Measurements from ENCODE around the gene C4orf50. TPM values are rescaled to one million over a fixed set of nuclear protein-coding genes. Genes with fewer than 3 reads are reported as not detected.

The C4orf50 gene
- total RNA-seq, 4 donors from 2014 or later = 0.04 to 0.19 (median 0.04) TPM; not detected in 1

DNA sequence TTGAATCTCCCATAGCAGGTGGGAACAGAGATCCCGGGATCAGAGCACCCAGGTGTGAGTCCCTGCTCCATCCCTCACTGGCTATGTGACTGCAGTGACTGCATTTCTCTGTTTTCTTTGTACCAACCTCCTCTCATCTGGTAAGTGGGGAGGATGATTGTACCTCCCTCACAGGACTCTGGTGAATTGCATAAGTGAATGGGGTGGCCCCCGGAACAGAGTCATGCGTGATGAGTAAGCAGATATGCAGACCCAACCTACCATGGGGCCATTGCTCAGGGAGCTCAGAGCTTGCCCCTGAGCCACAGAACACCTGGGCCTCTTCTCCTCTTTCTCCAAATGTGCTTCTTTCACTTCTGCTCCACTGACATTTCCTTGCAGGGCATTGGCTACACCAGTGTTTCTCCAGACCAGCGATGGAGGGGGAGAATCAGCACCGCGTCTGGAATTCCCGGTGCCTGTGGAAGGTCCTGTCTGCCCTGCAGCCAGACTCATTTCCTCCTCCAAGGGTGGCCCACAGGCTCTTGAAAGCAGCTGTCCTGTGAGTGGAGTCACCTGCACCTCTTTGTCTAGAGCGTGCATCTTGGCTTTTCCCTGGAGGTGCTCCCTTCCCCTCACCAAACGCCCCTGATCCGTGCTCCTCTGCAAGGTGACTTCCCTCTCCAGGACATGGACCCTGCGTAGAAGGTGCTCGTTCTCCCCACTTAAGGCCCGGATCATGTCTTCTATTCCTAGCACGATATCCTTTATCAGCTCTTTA is 30.0 kb downstream of the C4orf50 start:
- Histone ChIP-seq H3K9me3 (peaks cover 0 to 11% (median 0%) of the 10 kb centered on the region in 3 donors), H3K4me3 (no peak overlapping the region), H3K4me1 (no peaks in the 10 kb centered on the region), H3K27ac (no peak overlapping the region), H3K27me3 (peaks cover 0 to 49% (median 0%) of the 10 kb centered on the region in 4 donors), H3K36me3 (no peaks in the 10 kb centered on the region)
- DNase-seq = no peak
- TF ChIP-seq POLR2A (IDR thresholded peaks at IDR 0.05) = no peak
- TF ChIP-seq, protein P1, sequence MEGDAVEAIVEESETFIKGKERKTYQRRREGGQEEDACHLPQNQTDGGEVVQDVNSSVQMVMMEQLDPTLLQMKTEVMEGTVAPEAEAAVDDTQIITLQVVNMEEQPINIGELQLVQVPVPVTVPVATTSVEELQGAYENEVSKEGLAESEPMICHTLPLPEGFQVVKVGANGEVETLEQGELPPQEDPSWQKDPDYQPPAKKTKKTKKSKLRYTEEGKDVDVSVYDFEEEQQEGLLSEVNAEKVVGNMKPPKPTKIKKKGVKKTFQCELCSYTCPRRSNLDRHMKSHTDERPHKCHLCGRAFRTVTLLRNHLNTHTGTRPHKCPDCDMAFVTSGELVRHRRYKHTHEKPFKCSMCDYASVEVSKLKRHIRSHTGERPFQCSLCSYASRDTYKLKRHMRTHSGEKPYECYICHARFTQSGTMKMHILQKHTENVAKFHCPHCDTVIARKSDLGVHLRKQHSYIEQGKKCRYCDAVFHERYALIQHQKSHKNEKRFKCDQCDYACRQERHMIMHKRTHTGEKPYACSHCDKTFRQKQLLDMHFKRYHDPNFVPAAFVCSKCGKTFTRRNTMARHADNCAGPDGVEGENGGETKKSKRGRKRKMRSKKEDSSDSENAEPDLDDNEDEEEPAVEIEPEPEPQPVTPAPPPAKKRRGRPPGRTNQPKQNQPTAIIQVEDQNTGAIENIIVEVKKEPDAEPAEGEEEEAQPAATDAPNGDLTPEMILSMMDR (IDR thresholded peaks at IDR 0.05) = no peak
- intact Hi-C loops (cut with DNase I) = no loop called here
- 64 to 71% methylated on average over 10 to 12 of the region's 14 CpGs for WGBS, 2 donors

DNA sequence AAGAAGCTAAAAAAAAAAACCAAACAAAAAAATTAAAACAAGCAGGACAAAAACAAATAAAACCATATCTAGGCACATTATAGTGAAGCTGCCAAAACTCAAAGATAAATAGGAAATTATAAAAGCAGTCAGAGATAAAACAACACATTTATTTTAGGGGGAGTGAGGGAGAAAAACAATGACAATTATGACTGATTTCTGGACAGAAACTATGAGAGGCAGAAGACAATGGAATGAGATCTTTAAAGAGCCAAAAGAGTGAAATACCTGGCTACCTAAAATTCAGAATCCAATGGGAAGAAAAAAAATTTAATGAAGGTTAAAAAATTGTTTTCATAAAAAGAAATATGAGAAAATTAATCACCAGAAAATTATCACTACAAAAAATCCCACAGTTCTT is 33.4 kb downstream of the C4orf50 start:
- H3K4me3 ChIP-seq = no peak overlapping the region
- H3K27ac ChIP-seq = no peak overlapping the region
- intact Hi-C loops (cut with DNase I) = no loop called here
- H3K36me3 ChIP-seq = no peaks in the 10 kb centered on the region
- peaks cover 0 to 11% (median 0%) of the 10 kb centered on the region in 3 donors for H3K9me3 ChIP-seq
- no peaks in the 10 kb centered on the region for H3K4me1 ChIP-seq
- TF ChIP-seq, protein P1 (IDR thresholded peaks at IDR 0.05) = no peak
- TF ChIP-seq POLR2A (IDR thresholded peaks at IDR 0.05) = no peak
- DNase-seq = no peak
- peaks cover 0 to 42% (median 0%) of the 10 kb centered on the region in 4 donors for H3K27me3 ChIP-seq

DNA sequence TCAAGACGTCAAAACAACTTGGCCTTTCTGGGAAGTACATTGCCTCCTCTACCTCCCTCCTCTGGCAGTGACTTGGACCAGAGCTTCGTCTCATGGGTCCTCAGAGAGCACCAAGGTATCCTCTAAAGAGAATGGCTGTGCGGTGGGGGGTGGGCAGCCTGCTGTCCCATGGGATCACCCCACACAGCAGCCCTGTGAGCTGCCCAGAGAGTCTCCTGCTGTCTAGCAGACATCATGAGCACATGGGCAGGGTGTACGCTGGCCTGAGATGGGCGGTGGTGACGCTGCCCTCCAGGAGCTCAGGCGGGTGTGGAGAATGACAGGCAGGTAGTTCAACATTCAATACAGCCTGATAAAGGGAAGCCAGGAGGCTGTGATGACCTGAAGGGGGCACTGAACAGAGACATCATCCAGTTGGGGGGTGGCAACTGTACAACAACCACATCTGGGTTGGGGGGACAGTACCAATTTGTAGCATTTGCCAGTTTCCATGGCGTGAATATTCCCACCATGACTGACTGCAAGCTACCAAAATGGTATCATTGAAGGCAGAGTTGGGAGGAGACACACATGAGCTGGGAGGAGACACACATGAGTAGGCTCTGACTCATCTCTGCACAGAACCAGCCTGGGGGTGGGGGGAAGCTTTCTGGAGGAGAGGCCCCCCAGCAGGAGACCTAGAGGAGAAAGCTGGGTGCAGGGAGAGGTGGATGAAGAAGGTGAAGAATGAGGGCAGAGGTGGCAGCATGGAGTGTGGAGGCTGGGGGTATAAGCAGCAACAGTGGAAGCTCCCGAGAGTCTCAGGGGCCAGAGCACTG is 35.9 kb downstream of the C4orf50 start:
- Histone ChIP-seq H3K4me1 (no peaks in the 10 kb centered on the region), H3K27ac (no peak overlapping the region), H3K36me3 (no peaks in the 10 kb centered on the region), H3K4me3 (no peak overlapping the region), H3K9me3 (peaks cover 0 to 11% (median 0%) of the 10 kb centered on the region in 3 donors), H3K27me3 (peaks cover 0 to 42% (median 0%) of the 10 kb centered on the region in 4 donors)
- DNase-seq = no peak
- intact Hi-C loops (cut with DNase I) = no loop called here
- TF ChIP-seq, protein P1 (IDR thresholded peaks at IDR 0.05) = no peak
- TF ChIP-seq POLR2A (IDR thresholded peaks at IDR 0.05) = no peak
- 70 to 71% methylated on average over 6 of the region's 9 CpGs for WGBS, 2 donors

DNA sequence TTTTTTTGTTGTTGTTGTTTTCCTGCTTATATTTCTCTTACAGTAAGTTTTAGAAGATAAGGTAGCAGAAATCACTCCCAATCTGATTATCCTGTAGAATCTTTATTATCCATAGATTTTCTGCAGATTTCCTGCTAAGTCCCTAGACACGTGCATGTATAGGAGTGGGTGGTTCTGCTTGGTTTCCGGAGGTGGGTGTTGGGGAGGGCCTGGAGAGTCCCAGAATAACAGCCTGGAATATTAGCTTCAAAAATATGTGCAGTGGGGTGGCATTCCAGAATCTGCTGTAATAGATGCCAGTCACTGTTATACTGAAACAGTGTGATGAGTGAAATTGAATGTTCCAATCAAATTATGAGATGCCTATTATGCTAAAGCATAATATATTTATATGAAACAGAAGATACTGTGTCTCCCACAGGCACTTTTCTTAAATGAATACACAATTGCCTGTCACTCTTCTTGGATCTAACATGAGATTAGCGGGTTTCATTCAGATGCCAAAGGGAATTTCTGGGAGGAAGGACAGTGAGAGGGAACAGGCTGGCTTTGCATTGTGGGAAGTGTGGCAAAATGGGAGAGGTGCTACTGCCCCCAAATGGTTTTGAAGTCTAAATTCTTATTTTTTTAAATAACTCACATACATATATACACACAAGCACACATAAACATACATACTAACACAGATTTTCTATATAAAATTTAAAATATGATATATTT is 37.6 kb downstream of the C4orf50 start:
- Histone ChIP-seq H3K27ac (no peak overlapping the region), H3K36me3 (no peaks in the 10 kb centered on the region), H3K9me3 (peaks cover 0 to 11% (median 0%) of the 10 kb centered on the region in 3 donors), H3K27me3 (peaks cover 0 to 57% (median 0%) of the 10 kb centered on the region in 4 donors), H3K4me1 (no peaks in the 10 kb centered on the region), H3K4me3 (no peak overlapping the region)
- intact Hi-C loops (cut with DNase I) = no loop called here
- TF ChIP-seq, protein P1 (IDR thresholded peaks at IDR 0.05) = no peak
- no peak for TF ChIP-seq POLR2A (IDR thresholded peaks at IDR 0.05)
- 17 to 40% methylated on average over 3 of the region's 3 CpGs for WGBS, 2 donors
- no peak for DNase-seq
